HCT116 (cell line): ENCODE results near the gene NRSN1. TPM values are rescaled to one million over a fixed set of nuclear protein-coding genes. Genes with fewer than 3 reads are reported as not detected.

ENCODE experiments used
- ATAC-seq: fragments of 200-7000 bp; cut with Tn5 transposase; 2 replicates; pipeline ENCODE4 v1.9.1; 2020; ENCODE audit warnings: mild to moderate bottlenecking, moderate library complexity
- BruUV-seq: library from RNA; stranded (reverse); fragments of 400-500 nt; replicated peaks from 2 replicates; lab custom pipeline; 2021; lab: Mats Ljungman, UMichigan
- CTCF ChIA-PET: fragments of 300-600 bp; sonication (Branson Sonifier 250); formaldehyde crosslinking; loops from one replicate; lab custom pipeline; 2021; ENCODE audit warnings: antibody characterized with exemption; lab: Charles Lee
- POLR2A ChIA-PET: fragments of 300-600, 350-600 bp; sonication (Branson Sonifier 250); formaldehyde crosslinking; loops from one replicate; lab custom pipeline; 2021; ENCODE audit warnings: antibody characterized with exemption; lab: Charles Lee
- RAD21 ChIA-PET, 2 experiments: fragments of 300-600 bp; sonication (Branson Sonifier 250); formaldehyde crosslinking; loops; one replicate each; lab custom pipeline; 2023; ENCODE audit warnings: low total read pairs in 2 of 2; ENCODE audit not compliant: uncharacterized antibody in 2 of 2, unreplicated experiment in 2 of 2, low non-redundant PET in 1 of 2; lab: Charles Lee
- DNase-seq: peaks from one replicate; pipeline ENCODE4 v3.0.0-alpha.2; 2010; ENCODE audit warnings: low read depth, low spot score
- H2AFZ ChIP-seq: fragments of 200-600 bp; shearing (Covaris generic), sonication (generic); 2 replicates; pipeline ENCODE4 v1.6.1; 2017; ENCODE audit warnings: low read depth, mixed run types, mixed read lengths, antibody characterized with exemption, low read length; ENCODE audit not compliant: poor library complexity, severe bottlenecking
- H3K27ac ChIP-seq: 2 replicates; pipeline ENCODE4 v1.5.1; 2012; ENCODE audit warnings: low read depth, low read length
- H3K27me3 ChIP-seq: fragments of 200-600 bp; sonication (generic); 2 replicates; pipeline ENCODE4 v1.6.1; 2016; ENCODE audit warnings: mixed run types, low read length, mixed read lengths; ENCODE audit not compliant: insufficient read depth
- H3K36me3 ChIP-seq, 2 experiments: fragments of 200-500 bp in 1 of 2; fragments of 200-600 bp in 1 of 2; sonication (Bioruptor generic) in 1 of 2; sonication (generic) in 1 of 2; 2 replicates each; pipeline versions ENCODE4 v1.5.1 to v1.6.1; 2014 to 2016; ENCODE audit warnings: low read length in 2 of 2, inconsistent platforms in 1 of 2, mixed read lengths in 1 of 2, mixed run types in 1 of 2; ENCODE audit not compliant: insufficient read depth in 2 of 2, control insufficient read depth in 1 of 2
- H3K4me1 ChIP-seq, 2 experiments: fragments of 200-600 bp in 1 of 2; sonication (generic) in 1 of 2; 2 replicates each; pipeline versions ENCODE4 v1.5.1 to v1.6.1; 2012 to 2017; ENCODE audit warnings: low read length in 2 of 2, inconsistent platforms in 1 of 2, mild to moderate bottlenecking in 1 of 2, mixed read lengths in 1 of 2, mixed run types in 1 of 2, moderate library complexity in 1 of 2; ENCODE audit not compliant: insufficient read depth in 2 of 2, control insufficient read depth in 1 of 2
- H3K4me2 ChIP-seq: fragments of 200-600 bp; sonication (generic); 2 replicates; pipeline ENCODE4 v1.6.1; 2017; ENCODE audit warnings: mixed run types, low read length, mixed read lengths
- H3K4me3 ChIP-seq, 2 experiments: fragments of 200-600 bp in 1 of 2; sonication (generic) in 1 of 2; replicated peaks in 1 of 2; 2 replicates each; pipeline ENCODE4 v1.5.1; 2011 to 2016; ENCODE audit warnings: low read length in 2 of 2, control low read depth in 1 of 2, low read depth in 1 of 2, mild to moderate bottlenecking in 1 of 2, mixed read lengths in 1 of 2, mixed run types in 1 of 2
- H3K79me2 ChIP-seq: fragments of 200-600 bp; sonication (generic); 2 replicates; pipeline ENCODE4 v1.6.1; 2017; ENCODE audit warnings: mild to moderate bottlenecking, mixed run types, low read length, moderate library complexity, mixed read lengths; ENCODE audit not compliant: insufficient read depth
- H3K9ac ChIP-seq: fragments of 200-600 bp; sonication (generic); 2 replicates; pipeline ENCODE4 v1.6.1; 2016; ENCODE audit warnings: low read length, mixed read lengths
- H3K9me2 ChIP-seq: fragments of 200-600 bp; sonication (generic), shearing (Covaris generic); 2 replicates; pipeline ENCODE4 v1.6.1; 2017; ENCODE audit warnings: mixed run types, mild to moderate bottlenecking, moderate library complexity; ENCODE audit not compliant: insufficient read depth
- H3K9me3 ChIP-seq, 2 experiments: fragments of 200-500 bp in 1 of 2; fragments of 200-600 bp in 1 of 2; sonication (Bioruptor generic) in 1 of 2; sonication (generic) in 1 of 2; 2 replicates each; pipeline ENCODE4 v1.6.1; 2014 to 2017; ENCODE audit warnings: low read length in 2 of 2, mixed read lengths in 2 of 2, inconsistent platforms in 1 of 2, low read depth in 1 of 2, mild to moderate bottlenecking in 1 of 2, mixed run types in 1 of 2, moderate library complexity in 1 of 2; ENCODE audit not compliant: control insufficient read depth in 1 of 2, insufficient read depth in 1 of 2
- H4K20me1 ChIP-seq: fragments of 200-600 bp; sonication (generic), shearing (Covaris generic); 2 replicates; pipeline ENCODE4 v1.6.1; 2017; ENCODE audit warnings: mixed run types, mild to moderate bottlenecking, moderate library complexity; ENCODE audit not compliant: insufficient read depth
- CBX3 ChIP-seq: IDR thresholded peaks from 2 replicates; pipeline ENCODE4 v1.6.1; 2012; ENCODE audit warnings: low read depth
- CTCF ChIP-seq, 3 experiments: fragments of 200-600 bp in 1 of 3; sonication (generic) in 1 of 3; IDR thresholded peaks in 2 of 3; conservative IDR thresholded peaks in 1 of 3; 2 replicates each; pipeline ENCODE4 v1.5.1; 2012 to 2017; ENCODE audit warnings: low read depth in 2 of 3, low read length in 2 of 3, antibody characterized with exemption in 1 of 3, borderline replicate concordance in 1 of 3, control low read depth in 1 of 3, mild to moderate bottlenecking in 1 of 3, mixed read lengths in 1 of 3, mixed run types in 1 of 3, moderate library complexity in 1 of 3; ENCODE audit not compliant: insufficient read depth in 1 of 3
- FOSL1 ChIP-seq: IDR thresholded peaks from 2 replicates; pipeline ENCODE4 v1.6.1; 2012; ENCODE audit warnings: low read depth
- MAX ChIP-seq: IDR thresholded peaks from 2 replicates; pipeline ENCODE4 v1.6.1; 2012
- POLR2A ChIP-seq: IDR thresholded peaks from 2 replicates; pipeline ENCODE4 v1.7.0; 2011; ENCODE audit warnings: borderline replicate concordance; ENCODE audit not compliant: insufficient read depth, insufficient read length; ENCODE audit errors: extremely low read depth
- RAD21 ChIP-seq: IDR thresholded peaks from 2 replicates; pipeline ENCODE4 v1.6.1; 2012; ENCODE audit warnings: low read depth, mild to moderate bottlenecking
- SP1 ChIP-seq: IDR thresholded peaks from 2 replicates; pipeline ENCODE4 v1.6.1; 2012; ENCODE audit warnings: low read depth
- YY1 ChIP-seq: IDR thresholded peaks from 2 replicates; pipeline ENCODE4 v1.6.1; 2011; ENCODE audit warnings: low read length, low read depth, moderate library complexity, mild to moderate bottlenecking; ENCODE audit not compliant: insufficient replicate concordance; ENCODE audit errors: extremely low read depth
- intact Hi-C: fragments of 100-400 bp; cut with micrococcal nuclease; formaldehyde crosslinking; loops from 2 replicates; pipeline ENCODE4 v1.10.0; 2022
- total RNA-seq: library from RNA; stranded (reverse); gene quantifications from one replicate; pipeline ENCODE4 v1.2.1, GENCODE V29; 2021; ENCODE audit not compliant: unreplicated experiment

The NRSN1 gene
- total RNA-seq, 1 experiment from 2014 or later: not detected

GRCh38 chr6:24106291-24106690, 19.7 kb upstream of the NRSN1 start:
- H3K36me3 ChIP-seq: no peaks in the 10 kb centered on the region
- H3K9me2 ChIP-seq: no peaks in the 10 kb centered on the region
- no peaks in the 10 kb centered on the region for H3K4me1 ChIP-seq
- RAD21 ChIA-PET: no interaction called here
- no TSS peak for BruUV-seq
- no peak for DNase-seq
- H3K9ac ChIP-seq: no peak overlapping the region
- no peak overlapping the region for H3K4me3 ChIP-seq
- TF ChIP-seq YY1 (no peak), RAD21 (no peak), SP1 (no peak), CTCF (IDR thresholded peaks at IDR 0.05 in 2 of 3, conservative IDR thresholded peaks at IDR 0.05 in 1 of 3; ENCODE audit: borderline replicate concordance in 1 of 3, insufficient read depth in 1 of 3, low read depth in 2 of 3, low read length in 2 of 3) (no peak)
- POLR2A ChIA-PET: no interaction called here
- peaks cover 7% of the 10 kb centered on the region; the same call in 1 of the 2 replicates for H3K27me3 ChIP-seq
- no peaks in the 10 kb centered on the region for H3K79me2 ChIP-seq
- no peak overlapping the region for H3K27ac ChIP-seq
- no peaks in the 10 kb centered on the region; the same call in 1 of the 2 replicates for H4K20me1 ChIP-seq
- intact Hi-C loops: no loop called here
- no peak for ATAC-seq
- CTCF ChIA-PET: no interaction called here
- no peak overlapping the region for H3K4me2 ChIP-seq
- H3K9me3 ChIP-seq: no peaks in the 10 kb centered on the region
- no peak overlapping the region for H2AFZ ChIP-seq

GRCh38 chr6:24107294-24107693, 18.7 kb upstream of the NRSN1 start:
- DNase-seq (no peak), ATAC-seq (no peak)
- CTCF ChIA-PET: no interaction called here
- Histone ChIP-seq H3K36me3 (no peaks in the 10 kb centered on the region), H2AFZ (no peak overlapping the region), H3K27me3 (0 out of 2 replicates have a peak, but pooled peaks cover 7% of the 10 kb centered on the region), H3K4me1 (no peaks in the 10 kb centered on the region), H3K9ac (no peak overlapping the region), H3K4me3 (no peak overlapping the region), H3K9me3 (no peaks in the 10 kb centered on the region), H4K20me1 (no peaks in the 10 kb centered on the region; the same call in 1 of the 2 replicates)
- RAD21 ChIA-PET: no interaction called here
- POLR2A ChIA-PET: no interaction called here
- no TSS peak for BruUV-seq
- intact Hi-C loops: no loop called here
- no peak for TF ChIP-seq POLR2A
- TF ChIP-seq MAX: no peak
- no peak for TF ChIP-seq CBX3
- TF ChIP-seq CTCF (IDR thresholded peaks at IDR 0.05 in 2 of 3, conservative IDR thresholded peaks at IDR 0.05 in 1 of 3; ENCODE audit: borderline replicate concordance in 1 of 3, insufficient read depth in 1 of 3, low read depth in 2 of 3, low read length in 2 of 3): no peak
- TF ChIP-seq FOSL1: no peak
- no peak for TF ChIP-seq YY1
- TF ChIP-seq RAD21: no peak
- TF ChIP-seq, all 23 proteins: peak for 0
- Histone ChIP-seq H3K27ac (no peak overlapping the region), H3K9me2 (no peaks in the 10 kb centered on the region), H3K79me2 (no peaks in the 10 kb centered on the region), H3K4me2 (no peak overlapping the region)
